Iris pigment epithelial cell (primary cell): ENCODE results near the gene BTG1.
A peak's percentile ranks its signal among the peaks of the same experiment; 100 is the strongest.

Source experiments
- DNase-seq: peaks from one replicate; pipeline ENCODE4 v3.0.0-alpha.2; 2011; ENCODE audit warnings: low read depth

The BTG1 gene, protein sequence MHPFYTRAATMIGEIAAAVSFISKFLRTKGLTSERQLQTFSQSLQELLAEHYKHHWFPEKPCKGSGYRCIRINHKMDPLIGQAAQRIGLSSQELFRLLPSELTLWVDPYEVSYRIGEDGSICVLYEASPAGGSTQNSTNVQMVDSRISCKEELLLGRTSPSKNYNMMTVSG

DNA sequence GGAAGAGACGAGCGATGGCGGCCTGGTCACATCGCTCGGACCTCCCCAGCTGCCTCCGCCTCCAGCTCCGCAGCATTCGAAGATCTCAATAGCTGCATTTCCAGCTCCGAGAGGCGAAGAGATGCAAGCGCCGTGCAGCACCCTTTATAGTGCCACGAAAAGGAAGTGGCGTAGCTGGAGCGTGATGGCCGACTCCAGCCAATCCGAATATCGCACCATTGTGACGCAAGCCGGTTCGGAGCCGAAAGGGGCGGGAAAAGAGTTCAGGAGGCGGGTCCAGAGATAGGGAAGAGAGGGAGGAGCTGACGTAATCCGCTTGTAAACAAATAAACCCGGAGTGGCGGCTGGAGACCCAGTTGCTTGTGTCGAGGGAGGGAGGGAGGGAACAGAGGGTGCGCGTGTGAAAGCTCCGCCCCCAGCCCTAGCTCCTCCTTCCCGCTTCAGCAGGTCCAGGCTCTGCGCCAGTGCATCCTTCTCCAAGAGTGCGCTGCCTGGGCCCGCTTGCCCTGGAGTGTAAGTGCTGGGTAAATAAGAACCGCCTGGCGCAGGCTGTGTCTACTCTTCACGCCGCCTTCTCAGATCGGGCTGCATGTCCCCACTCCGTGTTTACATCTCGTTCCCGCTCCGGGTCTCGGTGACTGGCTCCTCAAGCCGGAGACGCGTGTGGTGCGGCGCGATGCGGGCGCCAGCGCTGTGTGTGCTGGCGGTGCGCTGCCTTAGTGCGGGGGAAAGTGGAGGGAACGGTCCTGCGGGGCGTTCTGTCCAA is at the start of gene BTG1:
Gene BTG1, minus strand, starts transcription at position 116 of the 766 bp plus-strand sequence. CDS start 311 bp downstream, outside the sequence.
- peak; percentile 100 for DNase-seq

DNA sequence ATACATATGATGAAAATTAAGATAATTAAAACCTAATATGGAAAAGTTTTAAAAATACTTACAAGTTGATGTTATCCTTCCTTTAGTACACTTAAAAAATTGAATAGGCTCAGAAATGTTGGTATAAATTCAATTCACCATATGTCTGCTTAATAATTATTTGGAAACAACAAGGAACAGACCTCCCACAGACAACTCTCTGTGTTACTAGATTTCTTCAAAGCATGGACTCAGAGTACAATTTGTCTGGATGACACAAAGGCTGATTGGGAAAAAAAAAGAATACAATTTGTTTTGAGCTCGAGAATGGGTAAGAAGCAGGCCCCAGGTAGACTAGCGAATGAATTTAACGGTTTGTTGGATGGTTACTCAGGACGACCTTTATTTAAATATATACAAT is 48.9 kb upstream of the BTG1 start:
- DNase-seq: no peak

DNA sequence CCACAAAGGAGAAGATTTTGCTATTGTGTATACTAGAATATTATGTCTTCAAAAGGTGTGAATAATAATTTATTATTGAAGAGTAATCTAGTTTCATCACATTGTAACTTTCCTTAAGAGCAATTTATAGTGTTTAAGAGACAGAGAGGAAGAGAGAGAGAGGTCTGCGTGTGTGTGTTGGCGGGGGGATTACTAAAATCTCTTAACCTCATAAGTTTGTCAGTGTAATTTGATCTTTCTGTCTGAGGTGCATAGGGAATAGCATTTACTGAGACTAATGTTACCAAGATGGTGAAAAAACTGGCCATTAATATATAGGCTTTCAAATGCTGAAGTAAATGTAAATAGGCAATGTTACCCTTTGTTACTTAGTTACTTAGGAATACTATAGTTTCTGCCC is 48.2 kb upstream of the BTG1 start:
- DNase-seq: no peak

DNA sequence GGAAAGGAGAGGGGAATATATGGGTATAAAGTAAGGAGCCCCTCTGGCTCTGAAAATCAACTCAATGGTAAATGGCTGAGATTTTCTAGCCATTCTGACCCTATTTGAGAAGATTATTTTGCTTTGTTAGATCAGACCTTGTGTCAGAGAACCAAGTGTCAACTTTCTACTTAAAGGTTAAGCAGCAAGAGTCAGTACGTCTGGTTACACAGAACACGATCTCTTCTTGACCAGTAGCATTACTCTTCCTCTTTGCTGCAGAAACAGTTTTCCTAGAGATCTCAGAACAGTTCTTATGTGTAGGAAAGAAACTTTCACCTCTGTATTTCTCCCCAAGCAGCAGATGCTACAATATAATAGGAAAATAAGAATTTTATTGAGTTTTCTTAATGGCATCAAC is 47.4 kb upstream of the BTG1 start:
- DNase-seq: no peak

DNA sequence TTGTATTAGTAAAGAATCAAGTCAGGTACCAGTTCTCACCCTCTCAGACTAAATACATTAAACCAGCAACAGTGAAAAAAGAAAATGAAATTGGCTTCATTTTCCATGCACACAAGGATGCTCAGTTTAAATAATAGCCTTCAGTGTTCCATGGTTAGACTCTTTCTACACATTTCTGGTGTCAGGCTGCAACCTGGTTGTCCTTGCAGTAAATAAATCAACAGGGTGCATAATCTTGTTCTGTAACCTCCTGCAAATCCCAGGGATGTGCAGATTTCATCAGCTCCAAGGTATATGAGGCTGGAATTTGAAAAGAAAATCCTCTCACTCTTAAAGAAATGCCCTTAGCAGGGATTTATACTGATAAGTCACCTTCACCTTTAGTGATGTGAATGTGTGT is 46.7 kb upstream of the BTG1 start:
- no peak for DNase-seq

DNA sequence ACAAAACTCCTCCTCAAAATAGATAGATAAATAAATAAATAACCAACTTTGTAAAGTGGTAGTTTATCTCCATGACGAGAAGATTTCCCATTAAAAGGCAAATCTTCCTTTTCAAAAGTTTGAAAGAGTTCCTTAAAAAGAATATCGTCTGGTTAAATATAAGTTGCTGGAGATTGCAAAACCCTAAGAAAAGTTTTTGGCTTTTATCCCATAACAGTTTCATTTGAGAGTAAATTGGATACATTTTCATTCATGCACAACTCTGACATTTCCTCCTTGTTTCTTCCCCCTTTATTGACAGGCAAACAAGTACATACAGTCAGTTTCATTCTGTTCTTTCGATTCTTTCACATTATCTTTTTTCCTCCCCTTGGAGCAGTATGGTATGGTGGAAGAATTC is 45.4 kb upstream of the BTG1 start:
- DNase-seq: peak; percentile 20

DNA sequence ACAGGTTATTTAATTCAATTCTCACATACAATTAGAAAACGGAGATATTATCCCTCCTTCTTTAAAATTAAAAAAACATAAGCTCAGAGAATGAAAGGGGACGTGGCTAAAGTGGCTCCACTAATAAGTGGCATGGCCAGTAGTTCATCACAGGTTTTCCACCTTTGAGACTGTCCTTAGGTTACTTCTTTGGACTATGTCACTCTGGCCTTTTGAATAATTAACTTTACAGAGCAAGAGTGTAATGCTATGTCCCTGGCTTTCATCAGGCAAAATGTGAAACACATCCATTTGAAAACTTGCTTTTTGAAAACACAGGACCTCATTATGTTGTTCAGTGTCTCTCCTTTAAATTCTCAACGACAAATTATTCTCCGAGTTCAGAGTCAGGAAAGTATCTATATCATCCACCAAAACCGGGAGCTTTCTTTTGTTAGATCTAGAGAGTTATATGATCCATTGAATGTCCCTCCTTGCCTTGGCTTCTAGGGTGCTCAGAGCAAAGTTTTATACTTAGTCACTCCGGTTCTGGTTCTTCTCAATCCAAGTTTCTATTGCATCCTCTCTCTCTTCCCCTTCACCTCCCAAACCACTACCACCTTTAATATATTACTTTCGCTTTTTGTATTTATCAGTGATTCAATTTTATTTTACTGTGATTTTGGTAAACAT is 43.0 kb upstream of the BTG1 start:
- DNase-seq: no peak

DNA sequence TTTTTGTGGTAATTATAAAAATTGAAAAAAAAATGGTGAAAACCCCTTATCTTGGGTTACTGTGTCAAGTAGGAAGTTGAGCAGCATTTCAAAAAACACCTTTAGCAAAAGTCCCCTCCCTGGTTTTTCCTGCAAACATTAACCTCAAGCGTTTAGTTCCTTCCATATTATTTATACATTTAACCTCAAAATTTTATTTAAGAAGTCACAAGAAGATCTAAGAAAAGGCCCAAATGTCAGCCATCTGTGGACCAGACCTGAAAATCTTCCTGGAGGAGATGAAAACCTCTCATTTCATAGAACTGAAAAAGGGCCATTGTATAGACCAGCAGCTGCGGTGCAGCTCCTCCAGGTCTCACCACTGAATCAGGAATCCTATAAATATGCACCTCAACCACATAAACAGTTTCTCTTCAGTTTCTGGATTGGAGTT is 40.4 kb upstream of the BTG1 start:
- no peak for DNase-seq

DNA sequence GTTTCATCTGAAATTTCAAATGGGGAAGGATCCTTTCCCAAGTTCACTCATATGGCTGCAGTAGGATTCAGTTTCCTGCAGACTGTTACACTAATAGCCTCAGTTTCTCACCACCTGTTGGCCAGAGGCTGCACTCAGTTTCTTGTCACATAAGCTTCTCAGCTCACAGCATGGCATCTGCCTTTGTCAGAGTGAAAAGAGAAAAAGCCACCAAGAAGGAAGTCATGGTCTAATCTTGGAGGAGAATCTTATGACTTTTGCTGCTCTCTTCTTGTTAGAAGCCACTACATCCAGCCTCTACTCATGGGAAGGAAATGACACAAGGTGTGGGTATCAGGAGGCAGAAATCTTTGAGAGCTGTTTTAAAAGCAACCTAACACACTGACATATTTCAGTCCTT is 39.4 kb upstream of the BTG1 start:
- no peak for DNase-seq

DNA sequence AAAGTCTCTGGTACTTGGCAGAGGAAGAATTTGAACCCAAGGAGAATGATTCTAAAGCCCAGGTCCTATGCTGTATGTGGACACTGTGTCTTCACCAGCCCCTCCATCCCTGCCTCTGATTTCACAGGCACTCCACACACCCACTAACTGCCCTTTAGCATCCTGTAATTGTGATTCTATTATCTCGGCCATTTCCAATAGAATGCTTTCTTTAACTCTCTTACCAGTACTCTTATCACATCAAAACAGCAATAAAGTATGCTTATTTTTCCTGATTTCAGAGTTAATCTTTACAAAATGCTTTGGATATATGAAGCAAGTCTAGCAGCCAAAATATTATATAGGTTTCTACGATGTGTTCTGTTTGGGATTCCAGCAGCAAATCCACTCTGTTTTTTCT is 37.9 kb upstream of the BTG1 start:
- DNase-seq: no peak

DNA sequence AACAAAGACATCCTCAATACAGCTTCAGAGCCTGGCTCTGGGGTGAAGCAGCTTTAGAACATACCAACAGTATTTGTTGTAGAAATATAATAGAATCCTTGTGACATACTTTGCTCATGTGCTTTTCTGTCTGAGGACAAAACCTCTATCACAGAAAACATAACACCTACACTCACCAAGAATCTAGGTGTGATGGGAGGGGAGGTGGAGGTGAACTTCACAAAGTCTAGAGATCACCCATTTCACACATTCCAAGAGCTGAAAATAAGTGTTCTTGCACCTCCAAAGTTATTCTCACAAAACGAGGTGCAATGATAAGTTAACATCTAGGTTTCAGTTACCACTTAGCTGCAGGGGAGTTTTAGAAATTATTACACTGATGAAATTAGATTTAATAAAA is 32.7 kb upstream of the BTG1 start:
- DNase-seq: no peak

DNA sequence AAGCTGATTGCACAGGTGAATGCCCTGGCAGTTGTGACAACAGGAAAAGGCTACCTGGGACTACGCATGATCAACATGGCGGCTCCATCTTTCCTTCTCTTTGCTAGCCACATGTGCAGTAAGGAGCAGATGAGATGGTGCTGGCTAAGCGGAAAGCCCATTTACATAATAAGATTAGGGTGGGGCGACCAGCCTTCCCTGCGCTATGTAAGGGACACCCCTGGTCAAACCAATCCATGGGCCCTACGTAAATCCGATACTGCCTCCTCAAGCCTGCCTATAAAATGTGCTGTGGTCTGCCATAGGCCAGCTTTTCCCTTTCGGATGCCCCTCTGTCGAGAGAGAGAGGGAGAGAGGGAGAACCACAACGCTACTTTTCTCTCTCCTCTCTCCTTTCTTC is 31.0 kb upstream of the BTG1 start:
- no peak for DNase-seq

DNA sequence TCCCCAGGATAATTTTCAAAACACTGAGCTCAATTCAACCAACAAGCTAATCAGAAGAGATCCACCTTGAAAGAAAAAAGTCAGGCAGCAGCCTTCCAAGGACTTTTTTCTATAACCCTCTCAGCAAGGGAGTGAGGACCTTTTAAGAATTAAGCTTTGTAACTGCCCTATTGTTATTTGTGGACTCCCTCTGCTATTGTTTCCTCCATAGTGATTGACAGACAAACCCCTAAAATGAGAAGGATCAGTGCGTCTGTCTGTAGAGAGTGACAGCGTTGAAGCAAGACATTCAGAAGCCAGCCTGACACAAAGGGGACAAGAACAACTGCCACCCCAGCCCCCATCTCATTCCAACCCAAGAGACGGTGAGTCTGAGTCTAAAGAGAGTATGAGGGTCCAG is 30.3 kb upstream of the BTG1 start:
- DNase-seq: no peak

DNA sequence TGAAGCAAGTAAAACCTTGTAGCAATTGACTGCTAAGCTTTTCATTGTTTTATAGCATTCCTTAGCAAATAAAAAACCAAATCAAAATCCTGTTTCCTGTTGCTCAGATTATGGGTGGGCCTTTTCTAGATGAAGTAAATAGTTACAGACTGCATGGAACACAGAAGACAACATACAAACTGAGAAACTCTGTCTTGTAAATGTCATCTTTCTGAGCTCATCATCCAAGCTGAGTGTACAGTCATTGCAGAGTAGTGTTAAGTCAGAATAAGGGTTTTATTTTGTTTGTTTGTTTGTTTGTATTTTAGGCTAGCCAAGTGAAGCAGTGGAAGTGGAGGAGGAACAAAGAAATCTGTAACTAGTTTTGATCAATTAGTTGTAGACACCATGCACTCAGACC is 24.4 kb upstream of the BTG1 start:
- DNase-seq: no peak

DNA sequence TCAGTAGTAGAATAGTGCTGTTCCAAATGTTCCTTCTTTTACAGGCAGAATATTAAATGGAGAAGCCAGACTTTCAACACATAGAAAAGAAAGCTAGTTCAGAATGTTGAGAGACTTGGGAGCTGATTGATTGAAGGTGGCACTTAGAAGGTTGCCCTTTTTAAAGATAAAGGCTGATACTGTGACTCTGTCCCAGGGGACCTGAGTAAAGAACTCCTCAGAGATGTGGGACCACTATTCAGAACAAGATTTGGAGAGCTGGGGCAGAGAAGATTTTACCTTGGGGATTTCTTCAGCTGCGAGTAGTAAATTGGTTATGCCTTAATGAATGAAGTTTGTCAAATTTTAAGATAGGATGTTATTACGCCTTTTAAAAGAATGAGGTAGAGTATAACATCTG is 21.4 kb upstream of the BTG1 start:
- DNase-seq: no peak

DNA sequence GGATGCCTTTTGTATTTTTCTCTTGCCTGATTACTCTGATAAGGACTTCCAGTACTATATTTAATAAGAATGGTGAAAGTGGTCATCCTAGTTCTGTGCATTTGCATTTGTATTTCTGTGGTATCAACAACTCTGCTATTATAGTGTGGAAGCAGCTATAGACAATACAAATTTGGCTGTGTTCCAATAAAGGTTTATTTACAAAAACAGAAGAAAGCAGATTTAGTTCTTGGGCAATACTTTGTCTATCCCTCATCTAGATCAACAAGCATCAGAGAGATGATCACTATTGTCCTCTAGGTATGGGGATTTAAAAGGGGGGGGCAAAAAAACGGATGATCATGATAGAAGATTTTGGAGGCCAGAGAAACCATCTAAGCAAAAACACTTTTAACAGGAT is 19.1 kb upstream of the BTG1 start:
- DNase-seq: no peak

DNA sequence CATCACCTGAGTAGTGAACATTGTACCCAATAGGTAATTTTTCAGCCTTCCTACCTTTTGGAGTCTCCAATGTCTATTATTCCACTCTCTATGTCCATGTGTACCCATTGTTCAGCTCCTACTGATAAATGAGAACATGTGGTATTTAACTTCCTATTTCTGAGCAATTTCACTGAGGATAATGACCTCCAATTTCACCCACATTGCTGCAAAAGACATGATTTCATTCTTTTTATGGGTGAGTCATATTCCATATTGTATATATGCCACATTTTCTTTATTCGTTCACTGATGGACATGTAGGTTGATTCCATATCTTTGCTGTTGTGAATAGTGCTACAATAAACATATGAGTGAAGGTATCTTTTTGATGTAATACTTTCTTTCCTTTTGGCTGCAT is 16.4 kb upstream of the BTG1 start:
- no peak for DNase-seq

DNA sequence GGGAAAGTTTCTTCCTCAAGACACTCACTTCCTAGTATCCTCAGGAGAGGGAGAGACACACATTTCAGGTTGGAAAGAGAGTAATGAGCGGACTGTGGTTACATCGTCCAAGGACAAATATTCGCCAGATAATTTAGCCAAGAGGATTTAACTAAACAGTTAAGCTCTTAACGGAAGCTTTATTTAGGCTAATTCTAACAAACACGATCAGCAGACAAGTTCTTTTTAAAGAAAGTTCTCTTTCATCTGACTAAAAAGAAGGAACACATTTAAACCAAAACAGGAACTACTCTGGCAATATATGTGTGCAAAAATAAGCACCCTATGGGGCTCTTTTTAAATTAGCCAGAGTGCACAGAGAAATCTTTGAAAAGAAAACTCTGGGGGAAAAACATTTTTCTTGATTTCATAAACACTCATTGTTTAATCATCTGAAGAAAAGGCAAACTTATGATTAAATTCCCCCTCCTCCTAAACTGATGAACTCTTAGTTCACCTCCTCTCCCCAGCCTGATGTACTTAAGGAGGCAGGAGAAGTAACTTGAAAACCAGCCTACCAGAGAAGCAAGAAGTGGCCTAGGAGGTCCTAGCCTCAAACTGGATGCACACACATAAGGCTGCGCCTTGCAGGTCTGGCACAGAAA is 13.3 kb upstream of the BTG1 start:
- DNase-seq: no peak

DNA sequence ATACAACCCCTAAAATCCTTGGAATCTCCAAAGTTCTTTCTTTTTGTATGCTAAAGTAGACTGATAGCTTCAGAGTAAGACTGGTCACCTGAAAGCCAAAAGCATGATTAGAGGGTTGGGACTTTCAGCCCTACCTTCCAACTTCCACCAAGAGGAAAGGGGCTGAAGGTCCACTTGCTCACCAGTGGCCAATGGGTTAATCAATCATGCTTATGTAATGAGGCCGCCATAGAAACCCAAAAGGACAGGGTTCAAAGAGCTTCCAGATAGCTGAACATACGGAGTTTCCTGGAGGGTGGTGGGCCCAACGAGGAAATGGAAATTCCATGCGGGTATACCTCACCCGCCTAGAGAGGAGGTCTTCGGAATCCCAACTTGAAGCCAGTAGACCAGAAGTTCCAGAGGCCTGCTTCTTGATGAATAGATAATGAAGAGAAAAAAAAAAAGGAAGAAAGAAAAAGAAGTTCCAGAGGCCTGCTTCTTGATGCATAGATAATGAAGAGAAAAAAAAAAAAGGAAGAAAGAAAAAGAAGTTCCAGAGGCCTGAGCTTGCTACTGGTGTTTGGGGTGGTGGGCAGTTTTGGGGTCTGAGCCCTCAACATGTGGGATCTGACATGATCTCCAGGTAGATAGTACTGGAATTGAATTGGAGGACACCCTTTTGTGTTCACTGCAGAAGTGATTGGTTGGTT is 11.2 kb upstream of the BTG1 start:
- DNase-seq: no peak

DNA sequence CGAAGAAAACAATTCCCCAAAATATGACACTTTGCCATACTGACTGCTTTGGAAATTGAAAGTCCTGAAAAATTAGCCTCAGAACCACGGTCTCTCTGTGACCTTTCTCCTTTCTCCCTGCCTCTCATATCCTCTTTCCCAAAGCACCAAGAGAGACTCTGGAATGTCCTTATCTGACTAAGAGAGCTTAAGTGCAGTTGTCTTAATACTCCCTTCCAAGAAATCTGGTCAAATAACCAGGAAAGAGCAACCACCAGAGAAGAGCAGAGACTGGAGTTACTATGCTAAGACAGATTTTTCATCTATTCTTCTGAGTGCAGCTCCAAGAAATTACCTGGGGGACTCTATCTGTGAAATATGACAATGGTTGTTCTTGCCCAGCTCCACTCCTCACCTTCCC is 10.5 kb upstream of the BTG1 start:
- DNase-seq: no peak

DNA sequence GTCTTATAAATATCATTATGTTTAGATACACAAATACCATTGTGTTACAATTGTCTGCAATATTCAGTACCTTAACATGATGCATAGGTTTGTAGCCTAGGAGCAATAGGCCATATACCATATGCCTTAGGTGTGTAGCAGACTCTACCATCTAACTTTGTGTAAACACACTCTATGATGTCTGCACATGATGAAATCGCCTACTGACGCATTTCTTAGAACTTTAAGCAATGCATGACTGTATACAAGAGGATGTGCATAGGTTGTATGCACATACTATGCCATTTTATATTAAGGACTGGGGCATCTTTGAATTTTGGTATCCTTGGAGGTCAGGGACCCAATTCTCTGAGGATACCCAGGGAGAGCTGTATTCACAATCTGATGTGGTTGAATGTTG is 10.1 kb upstream of the BTG1 start:
- DNase-seq: peak; percentile 63

DNA sequence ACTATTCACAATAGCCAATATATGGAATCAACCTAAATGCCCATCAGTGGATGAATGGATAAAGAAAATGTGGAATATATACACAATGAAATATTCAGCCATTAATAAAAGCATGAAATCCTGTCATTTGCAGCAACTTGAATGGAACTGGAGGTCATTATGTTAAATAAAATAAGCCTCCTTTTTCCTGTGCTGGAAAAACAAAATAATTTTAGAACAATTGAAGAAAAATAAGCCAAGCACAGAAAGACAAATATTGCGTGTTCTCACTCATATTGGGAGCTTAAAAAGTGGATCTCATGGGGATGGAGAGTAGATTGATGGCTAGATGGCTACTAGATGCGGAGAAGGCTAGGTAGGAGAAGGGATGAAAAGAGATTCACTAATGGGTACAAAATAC is 6.3 kb upstream of the BTG1 start:
- no peak for DNase-seq
